Activated naive CD8-positive, alpha-beta T cell treated with anti-CD3 and anti-CD28 coated beads, Interleukin-2, amount 50 U/mL, for 16 hours (primary cell): ENCODE measurements around the gene PCYT2.

Experiments
- DNase-seq: peaks from one replicate; pipeline ENCODE4 v3.0.0-alpha.2; 2020; ENCODE audit warnings: low read depth, low spot score

Gene PCYT2

DNA sequence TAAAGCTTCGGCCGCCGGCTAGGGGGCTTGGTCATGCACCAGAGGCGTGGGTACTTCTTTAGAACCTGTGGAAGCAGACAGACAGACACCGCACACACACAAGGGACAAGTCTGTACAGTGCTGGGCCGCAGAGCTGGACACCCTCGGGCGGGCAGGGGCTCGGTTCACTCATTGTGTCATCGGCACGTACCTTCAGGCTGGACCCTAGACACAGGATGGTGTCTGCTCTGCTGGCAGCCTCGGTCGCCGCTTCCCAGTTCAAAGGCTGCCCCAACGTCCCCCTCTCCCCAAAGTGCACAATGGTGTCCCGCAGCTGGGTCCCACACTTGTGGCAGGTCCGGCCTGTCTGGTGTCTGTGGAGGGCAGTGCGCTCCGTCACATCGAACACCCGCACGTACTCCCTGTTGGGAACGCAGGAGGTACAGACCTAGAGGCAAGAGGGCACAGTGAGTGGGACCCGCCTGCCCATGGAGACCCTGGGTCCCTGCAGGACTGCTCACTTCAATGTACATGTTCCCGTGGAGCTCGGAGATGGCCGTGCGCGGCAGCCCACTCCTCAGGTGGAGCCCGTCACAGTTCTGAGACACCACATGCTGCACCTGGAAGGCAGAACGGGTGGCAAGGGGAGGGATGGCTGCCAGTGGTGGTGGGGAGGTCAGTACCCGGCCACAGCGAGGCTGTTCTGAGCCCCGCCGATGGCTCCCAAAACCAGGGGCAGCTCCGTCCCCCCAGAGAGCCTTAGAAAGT is 3.1 kb upstream of the PCYT2 start:
- DNase-seq = no peak

DNA sequence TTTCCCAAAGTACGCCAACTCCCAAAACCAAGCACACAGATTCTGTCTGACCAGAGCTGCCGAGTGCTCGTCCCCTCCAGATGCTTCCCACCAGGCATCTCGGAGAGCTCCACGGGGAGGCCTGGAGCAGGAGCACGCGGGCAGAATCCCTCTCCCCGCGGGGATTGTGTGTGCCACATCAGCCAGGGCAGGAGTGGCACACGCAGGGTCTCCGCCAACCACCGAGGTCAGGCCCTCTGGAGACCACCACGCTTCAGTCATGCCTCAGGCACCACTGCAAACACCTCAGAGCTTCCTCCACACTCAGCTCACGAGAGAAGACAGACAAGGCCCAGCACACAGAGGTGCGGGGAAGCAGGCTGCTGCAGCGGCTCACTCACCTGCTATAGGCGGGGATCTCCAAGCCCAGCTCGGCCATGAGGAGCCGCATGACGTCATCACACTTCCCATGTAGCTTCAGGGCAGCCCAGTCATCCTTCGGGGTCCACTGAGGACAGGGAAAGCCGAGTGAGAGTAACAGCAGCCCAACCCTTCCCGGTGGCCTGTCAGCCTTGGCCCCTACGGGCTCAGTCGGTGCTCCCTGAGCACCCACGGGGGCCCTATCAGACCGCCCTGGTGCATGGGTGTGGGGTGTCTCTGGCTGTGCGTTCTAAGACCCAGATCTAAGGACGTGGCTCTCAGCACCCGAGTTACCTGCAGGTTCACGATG is 2.3 kb upstream of the PCYT2 start:
- no peak for DNase-seq

DNA sequence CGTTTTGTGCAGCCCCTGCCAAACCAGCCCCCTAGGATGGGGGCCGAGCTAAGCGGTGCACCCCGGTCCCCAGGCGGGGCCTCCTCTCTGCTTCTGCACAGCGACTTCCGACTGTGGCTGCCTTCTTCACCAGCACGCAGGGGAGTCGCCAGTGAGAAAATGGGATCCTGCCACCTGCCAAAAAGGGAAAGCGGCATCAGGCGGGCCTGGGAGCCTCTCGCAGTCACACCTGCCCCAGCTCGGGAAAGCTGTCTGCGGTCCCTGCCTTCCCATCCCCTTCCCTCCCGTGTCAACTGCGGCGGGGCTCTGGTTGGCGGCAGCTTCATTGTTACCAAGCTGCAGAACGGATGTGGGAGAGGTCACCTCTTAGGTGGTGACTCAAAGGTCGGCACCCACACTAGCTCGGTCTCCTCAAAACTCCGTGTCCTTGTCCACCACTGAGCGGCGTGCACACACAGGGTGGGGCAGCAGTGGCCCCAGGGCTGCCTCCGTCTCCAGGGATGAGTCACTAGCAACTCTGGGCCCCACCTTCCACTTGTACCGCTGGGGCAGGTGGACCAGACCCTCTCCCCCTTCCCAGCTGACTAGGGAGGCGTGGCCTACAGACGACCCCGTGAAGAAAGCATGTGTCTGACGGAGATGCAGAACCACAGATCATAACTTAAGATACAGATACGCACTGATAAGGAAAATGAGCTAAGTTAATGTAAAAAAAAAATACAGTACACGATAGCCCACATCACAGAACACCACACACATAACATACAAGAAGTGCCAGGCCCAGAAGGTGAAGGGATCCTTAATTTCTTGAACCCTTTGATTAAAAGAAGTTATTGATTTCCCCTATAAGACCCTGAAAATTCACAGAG is 1.5 kb upstream of the PCYT2 start:
- DNase-seq = no peak

DNA sequence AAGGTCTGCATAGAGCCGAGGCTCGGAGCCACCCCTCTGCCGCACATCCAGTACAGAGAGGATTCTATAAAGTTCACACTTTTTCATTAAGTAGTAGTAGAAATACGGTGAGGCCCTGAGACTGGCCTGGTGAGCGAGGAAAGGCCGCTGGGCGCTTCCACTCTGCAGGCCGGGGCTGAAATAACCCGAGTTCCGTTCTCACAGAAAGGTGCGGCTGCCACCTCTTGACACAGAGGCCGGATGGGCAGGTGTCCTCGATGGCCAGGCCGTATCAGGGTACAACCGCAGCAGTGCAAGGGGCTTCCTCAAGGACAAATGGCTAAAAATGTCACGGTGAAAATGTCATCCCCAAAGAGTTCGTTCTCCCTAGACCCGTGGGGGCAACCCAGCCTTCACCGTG is 770 bp upstream of the PCYT2 start:
- no peak for DNase-seq

DNA sequence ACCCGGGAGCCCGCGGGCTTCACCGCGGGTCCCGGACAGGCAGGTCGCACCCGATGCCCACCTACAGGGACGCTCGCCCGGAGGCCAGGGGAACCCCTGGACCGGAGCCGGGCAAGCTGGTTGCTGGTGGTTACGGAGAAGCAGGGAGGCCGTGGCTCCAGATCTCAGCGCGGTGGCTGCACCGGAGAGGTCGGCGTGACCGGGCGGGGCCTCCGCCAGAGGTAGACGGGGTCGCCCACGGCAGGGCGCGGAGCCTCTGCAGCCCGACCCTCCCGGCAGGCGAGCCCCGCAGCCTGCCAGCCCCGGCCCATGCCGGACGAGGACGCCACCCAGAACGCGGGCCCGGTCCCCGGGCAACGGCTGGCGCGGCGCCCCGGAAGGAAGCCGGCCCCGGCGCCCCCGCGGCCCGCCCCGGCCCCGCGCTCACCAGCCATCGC is 341 bp downstream of the PCYT2 start:
- no peak for DNase-seq

DNA sequence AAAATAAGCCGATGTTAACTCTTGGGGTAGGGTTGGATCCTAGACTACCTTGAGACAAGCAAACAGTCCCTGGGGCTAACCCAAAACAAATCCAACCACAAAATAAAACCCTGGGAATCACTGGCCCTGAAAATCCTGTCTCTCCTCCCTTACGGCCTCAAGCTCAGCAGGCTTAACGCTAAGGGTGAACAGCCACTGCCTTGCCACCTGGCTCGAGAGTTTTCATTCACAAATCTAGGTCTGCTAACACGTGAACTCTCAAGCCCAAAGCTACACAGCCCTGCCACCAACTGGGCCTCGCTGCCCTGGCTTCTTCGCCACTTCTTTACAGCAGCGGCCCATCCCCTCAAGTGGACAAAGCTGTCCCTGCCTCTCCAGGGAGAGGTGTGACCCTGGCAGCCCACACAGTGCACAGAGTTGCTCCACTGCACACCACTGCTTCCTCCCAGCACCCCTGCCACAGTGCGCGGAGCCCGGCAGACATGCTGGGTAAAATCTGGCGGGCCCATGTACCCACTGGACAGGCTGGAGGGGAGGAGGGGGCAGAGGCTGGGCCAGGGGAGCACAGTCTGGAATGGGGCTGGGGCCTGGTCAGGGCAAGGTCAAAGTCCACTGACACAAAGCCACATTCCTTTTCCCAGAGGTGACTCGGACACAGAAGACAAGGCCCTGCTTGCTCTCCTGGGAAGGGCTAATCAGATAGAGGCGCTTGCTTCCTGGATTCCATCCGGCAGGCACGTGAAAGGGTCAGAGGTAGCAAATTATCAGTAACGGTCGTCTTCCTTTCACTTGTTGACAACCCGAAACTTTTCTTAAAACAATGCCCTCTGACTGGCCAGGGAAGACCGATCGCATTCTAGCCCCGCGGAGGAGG is 996 bp downstream of the PCYT2 start:
- DNase-seq = no peak

DNA sequence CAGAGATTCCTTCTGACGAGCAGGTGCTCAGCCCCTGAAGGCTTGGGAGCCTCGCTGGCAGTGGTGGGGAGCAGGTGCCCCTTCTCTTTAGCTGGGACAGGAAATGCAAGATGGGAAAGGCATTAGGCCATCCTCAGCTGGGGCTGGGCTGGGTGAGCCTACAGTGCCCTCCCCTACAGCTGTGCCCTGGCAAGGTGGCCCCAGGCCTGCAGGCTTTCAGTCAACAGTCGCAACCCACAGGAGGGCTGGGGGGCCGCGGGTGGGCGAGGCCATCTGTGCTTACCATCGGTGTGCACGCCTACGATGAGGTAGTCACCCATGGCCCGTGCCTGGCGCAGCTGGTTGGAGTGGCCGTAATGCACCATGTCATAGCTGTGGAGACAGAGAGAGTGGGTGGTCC is 2.0 kb downstream of the PCYT2 start:
- no peak for DNase-seq

DNA sequence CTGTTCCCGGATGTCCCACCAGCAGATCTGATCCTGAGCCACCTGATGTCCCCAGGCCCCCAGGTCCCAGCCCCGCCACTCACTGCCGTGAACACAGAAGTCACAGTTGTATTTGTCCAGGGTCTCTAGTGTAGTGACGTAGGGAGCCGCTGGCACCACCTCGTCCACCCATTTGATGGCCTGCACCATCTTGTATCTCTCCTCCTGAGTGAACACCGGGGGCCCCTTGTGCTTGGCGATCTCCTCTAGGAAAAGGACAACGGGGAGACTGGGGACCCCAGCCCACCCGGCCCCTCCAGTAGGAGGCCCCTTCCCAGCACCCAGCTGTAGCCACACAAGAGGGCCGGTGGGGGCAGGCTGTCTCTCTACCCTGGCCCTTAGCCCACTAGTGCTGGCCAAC is 2.4 kb downstream of the PCYT2 start:
- DNase-seq = no peak

DNA sequence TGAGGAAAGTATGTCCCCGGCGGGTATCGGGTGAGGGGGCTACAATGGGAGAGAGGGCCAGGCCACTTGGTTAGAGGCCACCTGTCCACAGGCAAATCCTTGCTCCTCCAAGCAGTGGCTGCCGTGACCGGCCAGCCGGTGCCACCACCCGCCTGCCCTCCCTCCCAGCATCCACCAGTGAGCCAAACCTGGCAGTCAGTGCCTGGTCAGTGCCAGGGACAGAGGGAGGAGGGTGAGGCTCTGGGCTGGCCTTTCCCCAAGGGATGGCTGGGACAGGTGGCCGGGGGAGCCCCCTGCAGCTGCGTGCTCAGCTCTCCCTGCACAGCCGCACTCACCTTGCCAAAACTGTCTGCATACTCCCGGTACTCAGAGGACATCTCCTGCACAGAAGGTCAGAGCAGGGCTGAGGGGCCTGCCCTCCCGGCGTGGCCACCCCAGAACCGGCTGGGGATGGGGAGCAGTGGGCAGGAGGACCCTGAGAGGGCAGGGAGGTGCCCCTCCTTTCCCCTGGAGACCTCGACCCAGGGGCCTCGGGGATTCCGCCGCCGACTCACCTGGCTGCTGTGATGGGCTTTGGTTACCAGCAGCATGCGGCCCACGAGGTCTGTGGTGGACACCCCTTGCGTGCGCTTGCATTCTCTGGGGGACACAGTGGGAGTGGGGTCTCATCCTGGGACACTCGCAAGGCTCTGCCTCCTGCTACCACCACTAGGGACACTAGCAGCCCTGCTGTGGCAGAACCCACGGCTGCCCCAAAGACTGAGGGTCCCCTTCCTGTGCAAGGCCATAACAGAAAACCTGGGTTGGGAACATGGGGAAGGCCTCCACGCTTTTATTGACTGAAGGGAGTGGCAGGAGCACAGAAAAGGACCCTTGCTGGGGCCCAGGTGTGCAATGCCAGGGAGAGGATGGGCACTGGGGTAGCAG is 3.7 kb downstream of the PCYT2 start:
- DNase-seq = no peak

DNA sequence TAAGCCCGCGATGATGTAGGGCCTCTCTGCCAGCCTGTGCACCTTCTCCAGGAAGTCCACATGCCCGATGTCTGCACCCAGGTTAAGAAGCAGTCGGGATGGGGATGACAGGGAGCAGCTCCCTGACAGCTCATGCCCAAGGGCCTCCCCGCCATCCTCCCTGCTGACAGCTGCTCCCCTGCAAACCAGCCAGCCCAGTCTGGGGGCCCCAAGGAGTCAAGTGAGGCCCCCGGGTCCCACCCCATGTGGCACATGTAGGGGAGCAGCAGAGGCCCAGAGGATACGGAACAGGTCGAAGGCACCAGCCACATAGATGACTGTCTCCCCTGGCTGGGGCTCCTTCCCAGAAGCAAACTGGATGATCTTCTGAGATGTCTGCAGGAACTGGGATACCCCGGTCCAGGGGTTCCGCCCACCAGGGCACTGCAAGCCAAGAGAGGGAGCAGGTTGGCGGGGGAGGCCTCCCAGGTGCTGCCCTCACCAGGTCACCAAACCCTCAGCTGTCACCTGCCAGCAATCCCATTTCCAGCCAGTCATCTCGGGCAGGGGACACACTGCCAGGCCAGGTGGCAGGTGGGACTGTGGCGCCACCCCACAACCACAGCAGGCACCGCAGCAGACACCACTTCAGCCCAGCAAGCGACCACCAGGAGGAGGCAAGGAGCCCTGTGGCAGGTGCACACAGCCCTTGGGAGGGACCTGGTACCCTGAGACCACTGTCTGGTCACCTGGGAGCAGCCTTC is 4.6 kb downstream of the PCYT2 start:
- no peak for DNase-seq

DNA sequence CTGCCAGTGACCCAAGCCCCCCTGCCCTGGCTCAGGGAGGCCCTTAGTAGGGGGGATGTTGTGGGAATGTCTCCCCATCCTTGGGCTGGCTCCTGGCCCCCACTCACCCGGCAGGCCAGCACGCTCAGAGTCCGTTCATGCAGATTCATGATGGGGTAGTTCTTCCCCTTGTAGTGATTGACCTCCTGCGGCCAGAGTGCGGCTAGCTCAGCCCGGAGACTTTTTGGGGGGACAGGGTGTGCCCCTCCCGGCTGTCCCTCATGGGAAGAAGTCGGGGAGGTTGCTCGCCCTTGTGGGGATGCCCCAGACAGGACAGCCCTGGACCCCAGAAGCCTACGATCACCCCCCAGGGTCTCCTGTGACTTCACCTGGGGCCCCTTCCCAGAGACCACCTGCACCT is 5.2 kb downstream of the PCYT2 start:
- DNase-seq = no peak

DNA sequence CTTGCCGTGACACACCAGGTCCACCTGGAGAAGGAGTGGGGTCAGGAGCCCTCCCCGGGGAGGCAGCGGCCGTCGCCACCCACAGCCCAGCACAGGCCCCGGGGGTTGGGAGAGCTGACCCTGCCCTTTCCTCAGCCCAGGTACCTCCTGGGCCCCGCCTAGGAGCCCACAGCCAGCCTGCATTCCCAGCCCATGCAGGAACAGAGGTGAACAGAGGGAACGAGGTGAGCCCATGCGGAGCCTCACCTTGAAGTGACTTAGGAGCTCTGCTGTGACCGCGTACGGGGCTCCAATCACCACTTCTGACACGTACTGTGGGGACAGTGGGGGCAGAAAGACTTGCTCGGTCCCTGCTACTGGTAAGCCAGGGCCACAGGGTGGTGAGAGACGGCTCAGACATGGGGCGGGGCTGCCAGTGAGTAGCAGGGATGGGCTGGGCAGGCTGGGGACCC is 5.7 kb downstream of the PCYT2 start:
- no peak for DNase-seq

DNA sequence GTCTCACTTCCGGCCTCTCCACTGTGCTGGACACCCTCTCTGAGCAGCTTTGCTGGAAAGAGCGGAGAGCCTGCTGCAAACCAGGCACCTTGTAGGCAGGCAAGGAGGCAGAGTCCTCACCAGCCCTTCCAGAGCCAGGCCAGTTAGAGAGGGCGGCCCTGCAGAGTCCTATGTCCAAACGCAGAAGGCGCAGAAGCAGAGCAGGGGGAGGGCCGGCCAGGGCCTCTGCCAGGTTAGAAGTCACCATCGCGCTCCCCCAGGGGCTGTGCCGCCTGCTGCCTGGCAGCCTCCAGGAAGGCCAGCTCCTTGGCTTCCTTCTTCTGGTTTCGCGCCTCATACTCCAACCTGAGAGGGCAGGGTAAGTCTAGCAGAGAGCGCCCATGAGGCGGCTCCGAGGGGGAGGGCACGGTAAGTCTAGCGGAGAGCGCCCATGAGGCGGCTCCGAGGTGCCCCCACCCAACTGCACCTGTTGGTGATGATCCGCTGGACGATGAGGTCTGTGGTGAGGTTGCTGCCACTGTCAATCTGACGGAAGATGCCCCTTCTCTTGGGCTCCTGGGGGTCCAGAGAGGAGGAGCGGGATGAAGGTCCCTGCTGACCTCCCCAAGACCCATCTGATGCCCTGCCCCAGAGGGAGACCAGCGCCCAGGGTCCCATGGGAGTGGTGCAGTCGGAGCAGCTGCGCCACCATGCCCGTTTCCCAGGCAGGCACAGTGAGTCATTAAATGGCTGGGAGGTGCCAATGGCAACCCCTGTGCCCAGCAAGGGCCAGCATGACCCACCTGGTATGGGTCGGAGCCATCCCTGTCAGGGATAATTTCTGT is 6.4 kb downstream of the PCYT2 start:
- no peak for DNase-seq

DNA sequence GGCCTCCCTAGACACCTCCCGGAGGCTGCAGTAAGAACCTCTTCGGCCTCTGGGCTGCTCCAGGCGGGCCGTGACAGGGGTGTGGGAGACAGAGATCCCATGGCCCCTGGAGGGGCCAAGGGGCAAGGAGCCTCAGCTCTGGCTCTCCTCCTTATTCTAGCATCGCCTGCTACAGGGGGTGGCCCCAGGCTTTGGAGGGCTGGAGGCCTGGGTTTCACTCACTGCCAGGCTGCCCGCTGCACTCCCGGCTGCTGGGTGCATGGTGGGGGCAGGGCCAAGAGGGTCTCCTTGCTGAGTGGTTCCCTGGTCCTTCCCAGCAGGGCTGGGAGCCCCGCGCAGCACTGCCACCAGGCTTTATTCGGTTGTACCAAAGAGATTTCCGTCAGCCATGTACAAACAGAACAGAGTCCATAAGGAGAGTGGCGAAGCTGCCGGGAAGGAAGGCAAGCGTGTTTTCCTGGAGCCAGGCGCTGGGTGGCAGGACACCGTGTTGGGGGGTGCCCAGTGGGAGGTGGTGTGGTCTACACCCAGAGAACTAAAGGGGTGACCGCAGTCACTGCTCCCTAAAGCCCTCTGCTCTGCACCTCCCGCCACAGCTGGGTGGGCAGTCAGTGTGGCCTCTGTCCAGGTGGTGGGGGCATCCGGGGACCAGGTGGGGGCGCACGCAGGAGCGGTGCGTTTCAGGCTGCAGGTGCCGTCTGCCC is 7.2 kb downstream of the PCYT2 start:
- DNase-seq = no peak

DNA sequence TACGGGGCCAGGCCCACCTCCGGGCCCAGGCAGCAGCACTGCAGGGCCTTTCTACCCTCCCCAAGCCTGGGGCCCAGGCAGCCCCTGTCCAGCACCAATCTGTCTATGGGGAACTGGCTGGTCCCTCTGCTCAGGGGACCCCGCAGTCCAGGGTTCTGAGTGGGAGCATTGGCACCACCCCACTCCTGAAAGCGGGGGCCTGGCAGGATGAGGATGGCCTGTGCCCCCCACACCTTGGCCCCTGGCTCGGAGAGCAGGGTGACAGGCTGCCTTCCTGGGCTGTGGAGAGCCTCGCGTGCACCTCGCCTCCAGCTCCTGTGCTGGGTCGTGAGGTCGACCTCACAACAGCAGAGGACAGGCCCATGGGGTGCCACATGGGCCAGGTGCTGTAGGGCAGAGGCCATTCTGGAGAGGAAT is 7.8 kb downstream of the PCYT2 start:
- DNase-seq = no peak

DNA sequence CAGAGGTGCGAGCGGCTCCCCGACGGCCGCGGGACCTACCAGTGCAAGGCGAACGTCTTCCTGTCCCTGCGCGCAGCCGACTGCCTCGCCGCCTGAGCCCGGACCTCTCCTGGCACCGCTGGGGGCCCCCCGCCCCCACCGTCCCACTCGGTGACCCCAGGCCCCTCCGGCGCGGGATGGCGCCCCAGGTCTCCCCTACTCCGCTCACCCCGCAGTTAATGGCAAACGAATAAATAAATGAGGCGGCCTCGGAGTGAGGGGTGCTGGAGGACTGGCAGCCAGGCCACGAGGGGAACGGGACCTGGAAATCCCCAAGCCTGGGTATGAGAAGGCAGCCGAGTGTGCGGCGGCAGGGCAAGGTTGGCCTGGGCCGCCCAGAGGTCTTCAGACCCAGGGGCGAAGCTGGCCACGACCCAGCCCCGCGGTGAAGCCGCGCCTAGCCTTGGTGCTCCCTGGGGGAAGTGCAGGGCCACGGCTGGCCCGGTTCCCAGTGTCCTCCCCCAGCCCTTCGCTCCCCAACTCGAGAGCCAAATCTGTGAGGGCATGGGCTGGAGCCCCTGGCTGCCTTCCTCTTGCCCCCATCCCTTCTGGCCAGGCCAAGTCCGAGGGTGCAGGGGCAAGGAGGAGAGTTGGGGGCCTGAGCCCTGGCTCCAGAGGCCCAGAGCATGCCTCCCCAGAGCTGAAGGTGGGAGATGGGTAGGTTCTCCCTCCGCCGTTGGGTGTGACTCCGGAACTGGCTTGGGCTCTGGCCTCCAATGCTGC is 8.4 kb downstream of the PCYT2 start:
- DNase-seq = no peak

DNA sequence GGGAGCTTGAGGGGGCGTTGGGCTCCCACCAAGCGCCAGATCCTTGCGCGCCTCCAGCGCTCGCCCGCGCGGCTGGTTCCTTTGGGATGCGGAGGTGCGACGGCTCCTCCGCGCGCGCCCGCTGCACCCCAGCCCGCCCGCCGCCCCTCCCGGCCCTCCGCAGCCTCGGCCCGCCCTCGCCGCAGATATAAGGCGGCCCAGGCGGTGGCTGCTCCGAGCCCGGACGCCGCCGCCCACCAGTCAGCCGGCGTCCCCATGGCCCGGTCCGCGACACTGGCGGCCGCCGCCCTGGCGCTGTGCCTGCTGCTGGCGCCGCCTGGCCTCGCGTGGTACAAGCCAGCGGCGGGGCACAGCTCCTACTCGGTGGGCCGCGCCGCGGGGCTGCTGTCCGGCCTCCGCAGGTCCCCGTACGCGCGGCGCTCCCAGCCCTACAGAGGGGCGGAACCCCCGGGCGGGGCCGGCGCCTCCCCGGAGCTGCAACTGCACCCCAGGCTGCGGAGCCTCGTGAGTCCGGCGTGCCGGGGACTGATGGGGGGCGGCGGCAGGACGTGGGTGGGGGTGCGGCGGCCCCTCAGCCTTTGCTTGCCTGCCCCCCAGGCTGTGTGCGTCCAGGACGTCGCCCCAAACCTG is 9.1 kb downstream of the PCYT2 start, which contains the start of gene NPB:
Gene NPB, plus strand, starts transcription at position 216 of the 630 bp plus-strand sequence. Its CDS starts 40 bp downstream, at position 256.
- no peak for DNase-seq
